Adrenal gland (tissue), 5 donors: ENCODE results near the gene GSK3A.
"Not testable (repeated sequence)": the region's sequence is repeated elsewhere in the genome, so short reads cannot be mapped to it uniquely, and the experiment has no call there.

Source experiments
- CTCF ChIP-seq, 6 experiments: fragments of 450-650 bp in 4 of 6; fragments of 200-600 bp in 2 of 6; sonication (generic) in 1 of 6; IDR thresholded peaks; 1 replicate in 5 of 6; 2 replicates in 1 of 6; pipeline versions ENCODE4 v1.5.1 to v1.8.0; 2016 to 2021; ENCODE audit warnings: antibody characterized with exemption in 6 of 6, mild to moderate bottlenecking in 2 of 6, moderate library complexity in 1 of 6
- POLR2A ChIP-seq, 2 donors: fragments of 450-650 bp; IDR thresholded peaks; one replicate each; pipeline ENCODE4 v1.6.1; 2017; ENCODE audit warnings: antibody characterized with exemption in 2 of 2, mild to moderate bottlenecking in 2 of 2, moderate library complexity in 1 of 2
- donor health status: DM: no; HTN: no; CAD: no.

- not testable (repeated sequence) for TF ChIP-seq CTCF, POLR2A (IDR thresholded peaks at IDR 0.05)
Measured at GRCh38 chr19:42266105-42266504, 23.7 kb upstream of the GSK3A start.
